CD4-positive, alpha-beta T cell treated with Interferon alpha-2 for 1 hour (primary cell): ENCODE results near the gene PHF2.

Experiments used
- DNase-seq, 2 donors: peaks; one replicate each; pipeline ENCODE4 v3.0.0-alpha.2; 2020 to 2022

PHF2 gene

DNA sequence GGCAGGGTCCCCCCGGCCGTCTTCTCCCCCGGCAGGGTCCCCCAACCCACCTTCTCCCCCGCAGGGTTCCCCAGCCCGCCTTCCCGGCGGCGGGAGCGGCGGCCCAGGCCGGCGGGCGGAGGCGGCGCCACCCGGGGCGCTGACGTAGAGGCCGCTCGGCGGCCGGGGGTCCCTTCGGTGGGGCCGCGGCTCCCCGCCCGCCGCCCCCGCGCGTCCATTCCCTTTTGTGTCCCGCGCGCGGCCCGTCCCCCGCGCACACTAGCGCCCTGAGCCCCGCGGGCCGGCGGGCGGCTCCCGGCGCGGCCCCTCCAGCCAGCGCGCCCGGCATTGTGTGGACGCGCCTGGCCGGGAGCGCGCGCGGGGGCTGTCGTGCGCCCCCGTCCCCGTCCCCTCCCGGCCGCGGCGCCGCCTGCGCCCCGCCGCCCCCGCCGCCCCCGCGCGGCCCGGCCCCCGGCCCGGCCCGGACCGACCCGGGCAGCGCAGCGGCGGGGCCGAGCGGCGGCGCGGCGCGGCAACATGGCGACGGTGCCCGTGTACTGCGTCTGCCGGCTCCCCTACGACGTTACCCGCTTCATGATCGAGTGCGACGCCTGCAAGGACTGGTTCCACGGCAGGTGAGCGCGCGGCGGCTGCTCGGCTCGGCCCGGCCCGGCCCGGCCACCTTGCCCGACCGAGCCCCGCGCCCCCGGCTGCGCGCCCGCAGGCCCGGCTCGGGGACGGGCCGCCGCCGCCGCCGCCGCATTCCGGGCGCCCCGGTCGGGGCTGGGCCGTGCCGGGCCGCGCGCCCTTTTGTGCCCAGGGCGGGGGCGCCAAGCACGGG lies at the start of gene PHF2:
Gene PHF2 (plus strand): TSS at position 327 of the 820 bp plus-strand sequence. CDS start 190 bp downstream, at position 517.
- DNase-seq, result peak in 1 of 2 donors; percentile 53

DNA sequence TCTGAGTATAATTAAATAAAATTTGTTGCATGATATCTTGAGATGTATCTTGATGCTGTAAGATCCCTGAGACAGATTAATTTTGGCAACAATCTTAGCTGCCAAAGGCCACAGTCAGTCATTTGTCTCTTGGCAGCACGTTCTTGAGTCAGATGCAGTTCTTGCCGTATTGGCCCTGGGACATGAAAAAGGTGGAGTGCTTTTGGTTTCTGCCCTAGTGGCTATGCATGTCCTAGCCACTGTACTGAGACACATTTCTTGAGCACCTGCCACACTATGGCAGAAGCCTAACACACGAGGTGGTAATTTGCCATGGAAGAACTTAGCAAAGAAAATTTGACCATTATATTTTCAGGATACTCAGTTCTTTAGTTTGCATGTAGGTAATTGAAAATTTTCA lies 45.0 kb upstream of the PHF2 start:
- DNase-seq, result no peak

DNA sequence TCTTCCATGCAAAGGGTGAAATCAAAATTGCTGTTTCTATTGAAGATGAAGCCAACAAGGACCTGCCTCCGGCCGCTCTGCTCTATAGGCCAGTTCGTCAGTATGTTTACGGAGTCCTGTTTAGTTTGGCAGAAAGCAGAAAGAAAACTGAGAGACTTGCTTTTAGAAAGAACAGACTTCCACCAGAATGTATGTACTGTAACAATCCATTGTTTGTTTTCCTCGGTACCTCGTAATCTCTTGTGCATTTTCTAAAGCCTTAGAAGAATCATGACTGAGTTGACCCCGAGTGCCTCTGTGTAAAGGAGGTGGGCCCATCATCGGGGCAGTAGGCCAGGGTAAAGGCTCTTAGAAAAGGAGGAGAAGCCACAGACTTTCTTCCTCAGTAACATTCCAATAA lies 44.2 kb upstream of the PHF2 start:
- no peak for DNase-seq

DNA sequence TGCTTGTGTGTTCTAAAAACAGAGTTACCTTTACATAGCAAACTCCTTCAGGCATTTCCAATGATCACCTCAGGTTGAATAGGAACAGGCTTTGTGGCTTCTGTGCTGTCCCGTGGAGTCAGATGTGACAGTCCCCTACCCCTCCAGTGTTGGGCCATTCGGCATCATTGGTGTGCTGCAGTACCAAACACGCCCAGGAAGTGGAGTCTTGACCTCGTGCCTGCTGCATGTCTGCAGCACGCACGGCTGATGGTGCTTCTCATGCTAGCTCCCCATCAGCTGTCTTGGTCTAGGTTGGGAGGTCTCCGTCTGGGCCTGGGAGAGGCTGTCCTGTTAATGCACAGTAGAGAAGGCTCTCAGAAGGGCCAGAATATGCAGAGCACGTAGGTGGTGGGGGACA lies 42.5 kb upstream of the PHF2 start:
- no peak for DNase-seq

DNA sequence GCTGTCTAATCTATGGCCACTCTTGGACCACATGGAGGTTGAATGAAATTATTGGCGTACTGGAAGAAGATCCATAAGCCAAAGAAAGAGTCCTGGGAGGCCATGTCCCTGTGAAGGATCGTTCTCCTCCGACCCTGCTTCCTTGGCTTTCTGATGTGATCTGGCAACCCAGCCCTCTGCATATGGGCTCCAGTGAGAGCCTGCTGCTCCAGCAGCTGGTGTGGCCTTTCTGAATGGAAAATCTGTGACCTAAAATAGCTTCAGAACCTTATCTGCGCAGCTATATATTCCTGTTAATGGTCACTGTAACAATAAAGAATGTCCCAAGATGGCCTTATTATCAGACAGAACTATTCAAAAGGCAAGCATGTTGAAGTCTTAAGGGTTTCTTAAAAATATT lies 40.2 kb upstream of the PHF2 start:
- no peak for DNase-seq

DNA sequence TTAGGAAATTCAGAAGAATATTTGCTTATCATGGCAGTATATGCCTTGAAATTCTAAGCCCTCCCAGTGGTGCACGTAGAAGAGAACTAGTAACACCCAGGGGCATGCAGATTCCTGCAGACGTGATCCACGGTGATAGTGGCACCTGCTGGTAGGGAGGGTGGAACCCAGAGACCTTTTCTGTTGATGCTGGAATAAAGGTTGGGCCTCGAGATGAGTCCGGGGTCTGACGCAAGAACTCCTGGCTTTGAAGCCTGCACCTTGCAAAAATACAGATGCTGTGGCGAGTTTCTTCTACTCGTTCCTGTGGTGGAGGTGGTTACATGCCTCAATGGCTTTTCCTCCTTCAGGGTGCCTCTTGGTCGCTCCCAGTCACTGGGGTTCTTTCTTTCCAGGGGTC lies 39.5 kb upstream of the PHF2 start:
- no peak for DNase-seq

DNA sequence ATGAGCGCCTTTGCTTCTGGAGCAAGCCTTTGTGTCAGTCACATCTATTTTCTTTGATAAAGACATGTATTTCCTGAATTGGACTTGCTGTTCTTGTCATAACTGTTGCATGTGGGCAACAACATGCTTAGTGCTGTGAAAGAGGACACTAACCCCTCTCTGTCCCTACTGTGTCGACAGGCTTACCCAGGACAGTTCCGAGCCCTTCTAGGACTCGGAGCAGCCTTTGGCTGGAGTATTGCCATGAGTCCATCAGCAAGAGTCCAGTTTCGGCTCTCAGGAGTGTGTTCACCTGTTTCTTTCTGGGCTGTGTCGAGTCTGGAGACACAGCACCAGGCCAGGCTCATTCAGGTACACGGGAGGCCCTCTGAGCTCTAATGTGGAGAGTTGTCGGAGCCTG lies 36.1 kb upstream of the PHF2 start:
- DNase-seq, result no peak

DNA sequence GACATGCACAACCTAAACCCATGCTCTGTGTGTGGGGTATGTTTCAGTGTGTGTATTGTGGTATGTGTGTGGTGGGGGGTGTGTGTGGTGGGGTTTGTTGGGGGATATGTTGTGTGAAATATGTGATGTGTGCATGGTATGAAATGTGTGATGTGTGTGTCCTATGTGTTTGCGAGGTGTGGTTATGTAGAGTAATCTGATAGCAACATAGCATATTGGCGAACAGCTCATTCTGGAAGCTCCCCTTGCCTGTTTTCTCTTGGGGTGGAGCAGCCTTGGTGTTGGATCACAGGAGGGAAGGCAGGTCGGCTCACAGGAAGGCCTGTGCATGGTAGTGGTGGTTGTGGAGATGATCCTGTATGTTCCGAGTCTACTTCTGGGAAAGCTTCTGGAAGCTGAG lies 35.4 kb upstream of the PHF2 start:
- no peak for DNase-seq

DNA sequence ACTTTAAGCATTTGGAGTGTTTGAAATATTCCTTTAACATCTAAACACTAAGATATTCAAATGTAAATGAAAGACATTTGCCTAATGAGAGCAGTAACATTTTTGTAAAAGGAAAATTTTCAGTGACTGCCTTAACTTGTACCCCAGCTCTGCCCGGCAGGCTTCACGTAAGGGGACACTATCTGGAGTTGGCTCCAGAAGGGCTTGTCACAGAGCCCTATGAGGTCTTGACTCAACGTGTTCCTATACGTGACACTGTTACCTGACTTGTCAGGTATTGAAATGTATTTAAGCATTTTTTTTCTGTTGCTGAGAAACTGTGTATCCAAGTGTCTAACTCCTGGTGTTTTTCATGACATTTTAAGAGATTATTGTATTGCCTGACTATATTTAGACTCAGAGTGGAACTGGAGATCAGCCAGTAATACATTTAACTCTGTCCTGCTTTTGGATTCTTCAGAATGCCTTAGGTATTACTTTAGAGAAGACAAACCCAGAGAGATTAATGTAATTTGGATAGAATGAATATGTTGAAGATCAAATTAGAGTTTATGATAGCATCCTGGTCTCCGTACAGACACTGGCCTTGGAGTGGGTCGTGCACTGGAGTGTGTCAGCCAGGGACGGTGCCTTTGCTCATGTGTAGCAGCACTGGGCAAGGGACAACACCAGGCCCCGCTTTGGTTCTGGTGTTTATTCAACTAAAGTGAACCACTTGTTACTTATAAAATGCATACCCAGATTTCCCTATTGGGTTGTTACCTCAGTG lies 34.6 kb upstream of the PHF2 start:
- DNase-seq, result no peak

DNA sequence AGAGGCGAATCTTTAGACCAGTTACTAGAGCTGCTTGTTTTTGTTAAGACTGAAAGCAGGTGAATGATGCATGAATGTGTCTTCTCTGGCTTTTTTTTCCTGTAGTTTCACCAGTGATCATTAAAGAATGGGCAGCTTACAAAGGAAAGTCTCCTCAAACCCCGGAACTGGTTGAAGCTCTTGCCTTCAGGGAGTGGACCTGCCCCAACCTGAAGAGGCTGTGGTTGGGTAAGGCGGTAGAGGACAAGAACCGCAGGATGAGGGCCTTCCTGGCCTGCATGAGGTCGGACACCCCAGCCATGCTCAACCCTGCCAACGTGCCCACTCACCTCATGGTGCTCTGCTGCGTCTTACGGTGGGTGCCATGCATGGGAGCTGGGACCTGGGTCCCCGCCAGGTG lies 33.3 kb upstream of the PHF2 start:
- no peak for DNase-seq

DNA sequence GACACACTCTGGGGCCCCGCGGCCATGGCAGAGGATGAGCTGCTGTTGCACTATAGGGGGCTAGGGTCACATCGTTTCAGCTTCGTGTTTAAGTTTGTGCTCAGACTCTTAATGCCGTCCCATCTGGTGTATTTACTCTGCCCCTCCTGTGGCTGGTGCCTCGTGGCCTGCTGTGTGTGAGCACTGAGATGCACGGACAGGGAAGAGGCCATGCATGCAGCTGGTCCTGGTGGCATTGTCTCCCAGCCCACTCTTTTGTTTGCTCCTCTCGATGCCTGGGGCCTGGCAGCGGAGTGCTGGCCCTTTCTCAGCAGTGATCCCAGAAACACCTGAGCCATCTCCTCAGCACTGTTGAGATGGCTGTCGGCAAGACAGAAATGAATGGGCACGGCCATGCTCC lies 30.0 kb upstream of the PHF2 start:
- DNase-seq, result no peak

DNA sequence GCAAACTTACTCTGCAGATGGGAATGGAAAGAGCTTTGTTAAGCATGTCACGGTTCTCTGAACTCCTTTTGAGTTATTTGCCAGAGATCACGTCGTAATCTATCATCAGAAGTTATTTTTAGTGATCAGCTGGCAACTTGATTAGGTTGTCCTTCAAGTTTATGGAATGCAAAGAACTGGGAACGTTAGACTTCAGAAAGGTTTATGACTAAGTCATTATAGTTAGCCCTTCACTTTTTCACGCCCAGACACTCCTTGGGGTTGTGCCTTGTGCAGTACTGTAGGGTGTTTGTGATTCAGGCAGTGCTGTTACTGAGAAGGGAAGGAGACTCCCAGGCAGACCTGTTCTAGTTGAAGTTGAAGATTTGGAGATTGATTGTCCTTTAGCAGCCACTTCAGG lies 26.8 kb upstream of the PHF2 start:
- DNase-seq, result no peak

DNA sequence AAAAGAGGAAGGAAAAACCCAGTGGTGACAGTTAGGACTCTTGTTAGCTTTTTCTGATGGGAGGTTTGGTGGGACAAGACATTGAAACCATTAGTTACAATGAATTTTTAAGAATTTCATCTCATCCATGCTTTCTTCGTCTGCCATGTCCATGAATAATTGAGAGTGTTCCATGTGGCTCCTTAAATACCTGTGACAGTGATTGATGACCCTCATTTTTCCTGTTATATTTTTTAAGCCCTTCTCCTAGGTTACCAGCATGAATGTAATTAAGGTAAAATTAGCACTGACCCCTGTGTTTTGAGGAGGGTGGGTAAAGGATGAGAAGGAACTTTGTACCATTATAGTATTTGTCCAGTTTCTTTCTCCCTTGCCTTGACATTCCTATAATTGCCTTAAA lies 23.5 kb upstream of the PHF2 start:
- DNase-seq, result no peak

DNA sequence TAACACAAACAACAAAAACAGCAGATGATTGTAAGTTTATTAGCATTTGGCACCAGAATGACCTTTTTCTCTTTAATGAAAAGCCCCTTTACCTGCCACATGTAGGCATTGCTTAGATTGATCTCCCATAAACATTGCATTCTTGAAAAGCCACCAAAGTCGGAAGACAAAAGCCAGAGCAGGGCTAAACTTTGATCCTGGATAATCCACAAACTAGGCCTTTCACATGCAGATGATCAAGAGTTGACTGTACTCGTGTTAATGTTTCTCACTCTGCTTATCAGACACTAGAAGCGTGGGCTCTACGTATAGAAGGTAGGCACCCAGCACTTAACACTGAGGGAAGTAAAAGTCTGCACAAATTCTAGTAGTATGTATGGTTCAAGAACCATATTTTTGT lies 21.0 kb upstream of the PHF2 start:
- DNase-seq, result no peak

DNA sequence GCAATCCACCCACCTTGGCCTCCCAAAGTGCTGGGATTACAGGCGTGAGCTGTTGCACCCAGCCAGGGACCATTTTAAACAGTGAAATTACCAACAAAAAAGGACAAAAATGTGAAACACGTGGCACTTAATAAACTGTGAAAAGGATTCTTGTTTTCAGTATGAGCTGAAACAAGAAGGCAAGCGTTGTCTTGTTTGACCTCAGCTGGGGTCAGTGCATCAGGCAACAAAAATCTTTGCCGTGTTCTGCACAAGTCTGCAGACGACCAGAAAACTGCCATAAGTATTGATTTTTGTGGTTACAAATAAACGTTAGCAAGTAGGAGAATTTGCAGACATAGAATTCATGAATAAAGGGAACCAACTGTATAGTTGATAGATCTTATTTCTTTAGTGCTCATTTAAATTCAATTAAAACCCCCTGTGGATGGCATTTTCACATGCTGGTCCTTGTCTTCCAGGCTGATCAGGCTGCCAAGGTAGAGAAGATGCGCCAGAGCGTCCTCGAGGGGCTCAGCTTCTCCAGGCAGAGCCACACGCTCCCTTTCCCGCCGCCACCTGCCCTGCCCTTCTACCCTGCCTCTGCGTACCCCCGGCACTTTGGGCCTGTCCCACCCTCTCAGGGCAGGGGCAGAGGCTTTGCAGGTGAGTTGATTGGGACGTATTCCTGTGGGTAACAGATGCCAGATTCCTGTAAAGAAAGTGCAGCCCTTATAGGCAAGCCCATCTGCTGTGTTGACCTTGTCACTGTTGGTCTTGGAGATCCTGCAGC lies 18.8 kb upstream of the PHF2 start:
- no peak for DNase-seq

DNA sequence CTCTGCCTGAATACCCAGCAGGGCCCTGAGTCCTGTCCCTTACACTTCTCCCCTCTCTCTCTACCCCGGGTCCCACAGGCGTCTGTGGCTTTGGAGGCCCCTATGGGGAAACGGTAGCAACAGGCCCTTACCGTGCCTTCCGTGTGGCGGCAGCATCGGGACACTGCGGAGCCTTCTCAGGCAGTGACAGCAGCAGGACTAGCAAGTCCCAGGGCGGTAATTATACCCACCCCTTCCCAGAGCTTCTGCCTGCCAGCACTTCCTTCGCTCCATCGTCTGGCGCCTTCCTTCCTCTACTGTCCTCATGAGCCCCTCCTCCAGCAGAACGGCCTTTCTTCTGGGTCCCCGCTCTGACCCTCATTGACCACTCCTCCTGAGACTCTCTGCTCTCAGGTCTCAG lies 17.9 kb upstream of the PHF2 start:
- DNase-seq, result no peak

DNA sequence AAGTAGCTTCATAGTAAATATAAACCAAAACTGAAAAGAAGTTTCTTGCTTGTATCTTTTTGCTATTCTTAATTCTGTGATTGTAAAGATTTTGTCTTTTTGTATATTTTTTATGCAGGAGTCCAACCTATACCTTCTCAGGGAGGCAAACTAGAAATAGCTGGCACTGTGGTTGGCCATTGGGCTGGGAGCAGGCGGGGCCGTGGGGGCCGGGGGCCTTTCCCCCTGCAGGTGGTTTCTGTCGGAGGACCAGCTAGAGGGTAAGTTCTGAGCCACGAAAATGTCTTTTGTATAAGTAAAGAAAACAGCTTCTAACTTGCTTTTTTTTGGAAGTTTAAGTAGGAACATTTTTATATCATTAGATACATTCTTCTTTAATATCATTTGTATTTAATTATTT lies 15.4 kb upstream of the PHF2 start:
- no peak for DNase-seq

DNA sequence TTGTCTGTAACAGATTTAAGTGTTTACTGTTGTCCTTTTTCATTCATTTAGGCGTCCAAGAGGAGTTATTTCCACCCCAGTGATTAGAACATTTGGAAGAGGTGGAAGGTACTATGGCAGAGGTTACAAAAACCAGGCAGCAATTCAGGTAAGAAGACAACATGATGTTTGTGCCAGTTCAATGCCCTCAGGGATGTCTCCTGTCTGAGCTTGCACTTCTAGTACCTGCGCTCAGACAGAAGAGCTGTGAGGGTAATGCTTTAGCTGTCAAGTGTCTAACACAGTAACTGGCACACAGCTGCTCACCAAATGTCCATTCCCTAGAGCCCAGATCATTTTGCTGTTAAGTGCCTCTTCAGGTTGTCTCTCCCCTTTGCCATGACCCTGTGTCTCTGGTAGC lies 14.2 kb upstream of the PHF2 start:
- DNase-seq, result no peak

DNA sequence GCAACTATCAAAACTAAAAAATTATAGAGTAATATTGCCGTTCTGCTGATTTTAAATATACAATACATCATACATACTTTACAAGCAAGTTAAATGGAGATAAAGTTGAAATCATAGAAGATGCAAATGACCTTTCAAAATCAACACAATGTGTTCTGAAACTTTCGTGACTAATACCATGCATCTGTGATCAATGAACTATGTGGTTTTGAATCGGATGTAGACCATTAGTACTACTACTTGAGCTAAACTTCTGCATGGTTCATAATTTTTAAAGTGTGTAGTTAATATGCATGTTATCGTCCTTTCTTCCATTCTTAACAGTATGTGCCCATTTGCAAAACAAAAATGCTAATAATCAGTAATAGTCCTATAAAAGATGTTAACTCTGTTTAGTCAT lies 11.3 kb upstream of the PHF2 start:
- no peak for DNase-seq

DNA sequence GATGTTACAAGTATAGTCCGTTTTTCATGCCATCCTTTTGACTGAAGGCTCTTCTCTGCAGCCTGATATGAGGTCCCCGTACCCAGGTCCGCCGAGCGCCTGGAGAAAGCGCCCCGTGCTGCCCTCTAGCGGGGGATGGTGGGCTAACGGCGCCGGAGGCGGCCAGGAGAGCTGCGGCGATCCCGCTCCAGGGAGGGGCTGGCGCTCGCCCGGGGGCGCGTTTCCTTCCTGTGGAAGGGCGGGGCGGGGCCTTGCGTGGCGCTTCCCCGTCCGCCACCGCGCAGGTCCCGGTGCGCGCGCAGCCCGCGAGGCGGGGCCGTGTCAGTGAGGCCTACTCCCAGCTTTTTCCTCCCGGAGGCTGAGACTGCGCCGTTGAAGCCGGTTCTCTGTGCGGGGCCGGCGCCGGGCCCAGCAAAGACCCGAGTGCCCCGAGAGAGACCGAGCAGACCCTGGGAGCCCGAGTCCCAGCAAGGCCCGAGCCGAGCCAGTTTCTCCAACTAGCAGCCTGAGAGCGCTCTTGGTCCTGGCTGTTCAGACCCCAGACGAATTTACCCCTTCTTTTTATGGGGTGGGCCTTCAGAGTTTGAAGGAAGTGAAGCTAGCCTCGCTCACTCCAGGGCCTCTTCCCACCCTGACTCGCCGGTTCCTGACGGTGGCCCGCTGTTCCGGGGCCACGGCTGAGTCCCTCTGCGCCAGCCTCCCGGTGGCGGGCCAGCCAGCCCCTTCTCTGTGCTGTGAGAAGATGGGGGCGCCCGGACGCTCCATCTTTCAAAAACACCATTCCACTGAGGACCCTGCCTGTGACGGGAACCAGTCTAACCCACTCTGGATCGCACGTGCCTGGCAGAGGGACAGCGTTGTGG lies 9.7 kb upstream of the PHF2 start:
- DNase-seq, result peak; percentile 97 to 98

DNA sequence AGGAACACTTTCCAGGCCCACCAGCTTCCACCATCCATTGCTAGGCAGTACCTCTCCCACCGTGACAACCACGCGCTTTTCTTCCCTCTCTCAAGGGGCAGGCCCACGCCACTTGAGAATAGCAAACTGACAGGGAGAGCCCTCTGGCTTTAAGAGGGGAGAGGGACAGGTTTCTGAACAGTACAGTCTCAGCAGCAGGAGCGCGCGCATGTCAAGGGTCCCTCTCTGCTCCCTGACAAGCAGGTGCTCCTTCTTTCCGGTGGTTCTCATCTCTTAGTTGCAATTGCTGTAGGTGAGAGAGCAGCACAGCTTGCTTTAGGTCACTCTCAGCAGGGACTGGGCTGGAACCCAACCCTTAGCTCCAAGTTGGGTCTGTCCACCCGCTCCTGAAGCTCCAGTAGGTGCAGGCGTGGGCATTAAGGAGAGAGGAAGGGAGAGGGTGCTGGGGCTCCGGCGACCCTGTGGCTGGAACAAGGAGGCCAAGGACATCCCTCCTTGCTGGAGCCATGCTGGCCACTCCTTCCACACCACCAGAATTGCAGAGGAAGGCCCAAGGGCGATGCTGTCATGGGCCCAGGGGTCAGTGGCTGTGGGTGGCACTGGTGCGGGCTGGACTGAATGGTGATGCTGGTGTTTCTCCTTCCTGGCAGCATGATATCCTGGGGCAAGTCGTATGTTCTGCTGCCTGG lies 9.0 kb upstream of the PHF2 start:
- no peak for DNase-seq

DNA sequence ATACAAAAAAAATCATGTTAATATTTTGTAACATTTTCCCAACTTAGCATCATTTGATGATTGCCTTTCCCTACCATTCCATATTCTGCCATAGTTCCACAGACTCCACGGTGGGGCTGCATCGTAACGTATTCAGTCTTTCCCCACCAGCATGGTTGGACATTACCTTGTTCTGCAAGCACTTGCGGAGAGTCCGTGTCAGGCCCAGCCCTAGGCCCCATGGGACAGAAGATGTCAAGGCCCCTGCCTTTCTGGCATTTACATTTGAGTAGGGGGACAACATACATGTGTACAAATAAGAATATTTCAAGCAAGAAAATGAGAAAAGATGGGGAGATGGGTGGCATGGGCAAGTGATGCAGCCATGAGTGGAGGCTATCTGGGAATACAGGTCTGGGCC lies 8.2 kb upstream of the PHF2 start:
- no peak for DNase-seq
